Endothelial cell of umbilical vein (primary cell): Measurements from ENCODE around the gene XIAP. TPM values are rescaled to one million over a fixed set of nuclear protein-coding genes. Genes with fewer than 3 reads are reported as not detected.

Experiments
- BruUV-seq: library from RNA; stranded (reverse); fragments of 400-500 nt; replicated peaks from 2 replicates; lab custom pipeline; 2021; lab: Mats Ljungman, UMichigan
- CTCF ChIA-PET: fragments of 300-600, 350-600 bp; sonication (Branson Sonifier 250); formaldehyde crosslinking; loops from one replicate; lab custom pipeline; 2021; ENCODE audit warnings: antibody characterized with exemption, inconsistent platforms; lab: Charles Lee
- POLR2A ChIA-PET: fragments of 300-600, 350-600 bp; sonication (Branson Sonifier 250); formaldehyde crosslinking; loops from one replicate; lab custom pipeline; 2021; ENCODE audit warnings: antibody characterized with exemption, inconsistent platforms; lab: Charles Lee
- DNase-seq: peaks from one replicate; pipeline ENCODE4 v3.0.0-alpha.2; 2011; ENCODE audit warnings: low read depth, low spot score
- FAIRE-seq: peaks from 2 replicates; lab custom pipeline; 2011; peaks lifted over from hg19 to GRCh38; lab: Jason Lieb, UNC
- H2AFZ ChIP-seq: 2 replicates; pipeline ENCODE4 v1.6.0; 2012; ENCODE audit warnings: low read depth, low read length, control low read depth, inconsistent platforms
- H3K27ac ChIP-seq: 2 replicates; pipeline ENCODE4 v1.5.1; 2011; ENCODE audit warnings: low read depth, mild to moderate bottlenecking, control low read depth, low read length, moderate library complexity; ENCODE audit not compliant: insufficient read depth
- H3K27me3 ChIP-seq, 2 experiments: 2 replicates each; pipeline versions ENCODE4 v1.6.0 to v1.6.1; 2011; ENCODE audit warnings: low read length in 2 of 2, mixed read lengths in 1 of 2; ENCODE audit not compliant: control insufficient read depth in 2 of 2, insufficient read depth in 2 of 2
- H3K36me3 ChIP-seq, 2 experiments: 2 replicates in 1 of 2; 3 replicates in 1 of 2; pipeline ENCODE4 v1.5.1; 2011; ENCODE audit warnings: low read length in 2 of 2, mild to moderate bottlenecking in 1 of 2, moderate library complexity in 1 of 2; ENCODE audit not compliant: control insufficient read depth in 2 of 2, insufficient read depth in 2 of 2; ENCODE audit errors: extremely low read depth in 1 of 2
- H3K4me1 ChIP-seq: 3 replicates; pipeline ENCODE4 v1.5.1; 2011; ENCODE audit warnings: mild to moderate bottlenecking, low read length; ENCODE audit not compliant: control insufficient read depth, insufficient read depth; ENCODE audit errors: extremely low read depth
- H3K4me2 ChIP-seq: 2 replicates; pipeline ENCODE4 v1.6.1; 2011; ENCODE audit warnings: low read length, control low read depth, mixed read lengths; ENCODE audit not compliant: insufficient read depth
- H3K4me3 ChIP-seq, 3 experiments: fragments of 200-600 bp in 1 of 3; sonication (generic), shearing (Covaris generic) in 1 of 3; replicated peaks in 1 of 3; 2 replicates each; pipeline ENCODE4 v1.5.1; 2011 to 2016; ENCODE audit warnings: control low read depth in 3 of 3, low read length in 3 of 3, mild to moderate bottlenecking in 2 of 3, inconsistent platforms in 1 of 3, low read depth in 1 of 3, moderate library complexity in 1 of 3; ENCODE audit not compliant: insufficient read depth in 1 of 3
- H3K79me2 ChIP-seq: 2 replicates; pipeline ENCODE4 v1.6.0; 2012; ENCODE audit warnings: low read length, inconsistent platforms; ENCODE audit not compliant: control insufficient read depth, insufficient read depth
- H3K9ac ChIP-seq: replicated peaks from 2 replicates; pipeline ENCODE3; 2011; ENCODE audit warnings: low read length, control low read depth; ENCODE audit not compliant: insufficient read depth; ENCODE audit errors: extremely low read depth
- H3K9me1 ChIP-seq: replicated peaks from 3 replicates; pipeline ENCODE4 v1.6.0; 2011; ENCODE audit warnings: mild to moderate bottlenecking, low read length; ENCODE audit not compliant: control insufficient read depth, insufficient read depth; ENCODE audit errors: extremely low read depth
- H3K9me3 ChIP-seq: replicated peaks from 2 replicates; pipeline ENCODE4 v1.5.1; 2012; ENCODE audit warnings: low read length, inconsistent platforms; ENCODE audit not compliant: control insufficient read depth, insufficient read depth
- H4K20me1 ChIP-seq: replicated peaks from 2 replicates; pipeline ENCODE3; 2011; ENCODE audit warnings: mild to moderate bottlenecking, low read length; ENCODE audit not compliant: control insufficient read depth, insufficient read depth; ENCODE audit errors: extremely low read depth
- EZH2 ChIP-seq: IDR thresholded peaks from 2 replicates; pipeline ENCODE4 v1.6.1; 2012; ENCODE audit warnings: borderline replicate concordance, low read depth, mild to moderate bottlenecking, moderate library complexity, low read length, inconsistent platforms; ENCODE audit not compliant: severe bottlenecking
- FOS ChIP-seq: IDR thresholded peaks from 2 replicates; pipeline ENCODE4 v1.6.1; 2011; ENCODE audit warnings: mild to moderate bottlenecking, low read length, moderate library complexity, borderline replicate concordance; ENCODE audit not compliant: insufficient read depth
- GATA2 ChIP-seq: IDR thresholded peaks from 2 replicates; pipeline ENCODE4 v1.7.0; 2011; ENCODE audit warnings: low read depth, mild to moderate bottlenecking, moderate library complexity, mixed read lengths, low read length; ENCODE audit not compliant: insufficient read length, insufficient read depth
- JUN ChIP-seq: IDR thresholded peaks from 2 replicates; pipeline ENCODE4 v1.6.1; 2011; ENCODE audit warnings: borderline replicate concordance, low read depth; ENCODE audit not compliant: insufficient read length, insufficient read depth
- MYC ChIP-seq: IDR thresholded peaks from one replicate; pipeline ENCODE4 v1.6.1; 2011; ENCODE audit warnings: mild to moderate bottlenecking, low read depth, low read length
- POLR2A ChIP-seq: IDR thresholded peaks from 2 replicates; pipeline ENCODE4 v1.6.1; 2012; ENCODE audit warnings: low read depth, mild to moderate bottlenecking, control low read depth, low read length
- POLR2AphosphoS5 ChIP-seq: IDR thresholded peaks from 2 replicates; pipeline ENCODE4 v1.6.1; 2012; ENCODE audit warnings: low read depth, mild to moderate bottlenecking, control low read depth, low read length, moderate library complexity; ENCODE audit not compliant: insufficient read depth
- dilution Hi-C: fragments of 300-500 bp; cut with MboI; formaldehyde crosslinking; loops from one replicate; pipeline ENCODE4 v1.15.0; 2019; ENCODE audit warnings: low sequenced_read_pairs; ENCODE audit not compliant: extremely low pct_ligation_motif_present
- intact Hi-C: fragments of 100-400 bp; cut with micrococcal nuclease; formaldehyde crosslinking; loops from one replicate; pipeline ENCODE4 v1.10.0; 2022
- polyA plus RNA-seq, 4 experiments: library from polyadenylated mRNA; depleted of rRNA in 3 of 4; stranded (reverse) in 3 of 4; unstranded in 1 of 4; fragments of >200 nt; gene quantifications; 2 replicates each; pipeline versions ENCODE4 v1.2.1 to v1.2.3, GENCODE V29; 2011 to 2012; ENCODE audit warnings: missing spikeins in 1 of 4
- total RNA-seq: library from RNA; stranded (reverse); gene quantifications from 2 replicates; pipeline ENCODE4 v1.2.3, GENCODE V29; 2021
- TF ChIP-seq, protein P1 (sequence below): IDR thresholded peaks from 2 replicates; pipeline ENCODE4 v1.6.1; 2011; ENCODE audit not compliant: insufficient read depth, insufficient read length
- TF ChIP-seq, protein P2 (sequence below), 2 donors: IDR thresholded peaks; 1 replicate in 1 of 2; 2 replicates in 1 of 2; pipeline ENCODE4 v1.5.1; 2011; ENCODE audit warnings: low read length in 2 of 2, mild to moderate bottlenecking in 2 of 2, moderate library complexity in 2 of 2, control low read depth in 1 of 2, inconsistent platforms in 1 of 2, low read depth in 1 of 2; ENCODE audit not compliant: insufficient read depth in 1 of 2; ENCODE audit errors: extremely low read depth in 1 of 2

Gene XIAP
- total and polyA plus RNA-seq, 2 donors (not counting 3 experiments of a cell fraction or from before 2014, with no cell fraction given): 8.1 to 38.3 TPM

DNA sequence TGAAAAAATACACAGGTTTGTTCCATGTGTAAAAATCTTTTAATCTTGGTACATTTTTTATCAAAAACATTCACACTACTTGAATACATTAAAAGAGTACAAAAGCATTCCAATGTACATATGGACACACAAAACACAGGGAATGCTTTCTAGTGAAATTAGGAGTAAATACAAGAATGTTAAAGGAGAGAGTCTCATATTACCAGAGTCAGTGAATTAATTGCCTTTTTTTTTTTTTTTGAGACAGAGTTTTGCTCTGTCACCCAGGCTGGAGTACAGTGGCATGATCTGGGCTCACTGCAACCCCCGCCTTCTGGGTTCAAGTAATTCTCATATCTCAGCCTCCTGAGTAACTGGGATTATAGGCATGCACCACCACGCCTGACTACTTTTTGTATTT, 17.0 kb downstream of the XIAP start:
- no peak overlapping the region for H3K4me2 ChIP-seq

More for the DNA sequence above, 17.0 kb downstream of the XIAP start:
- no TSS peak for BruUV-seq
- H3K27me3 ChIP-seq: no peaks in the 10 kb centered on the region
- no peak for DNase-seq
- no peaks in the 10 kb centered on the region for H3K36me3 ChIP-seq
- intact Hi-C loops (no loop called here), dilution Hi-C loops (no loop called here)
- H3K9me1 ChIP-seq: no peaks in the 10 kb centered on the region
- no peak overlapping the region for H3K4me3 ChIP-seq
- H2AFZ ChIP-seq: no peak overlapping the region
- H3K79me2 ChIP-seq: peaks cover 36% of the 10 kb centered on the region
- ChIA-PET POLR2A (no interaction called here), CTCF (no interaction called here)
- no peak overlapping the region for H3K9ac ChIP-seq
- no peaks in the 10 kb centered on the region for H4K20me1 ChIP-seq
- no peak for FAIRE-seq
- no peak overlapping the region for H3K27ac ChIP-seq
- H3K4me1 ChIP-seq: peaks cover 15% of the 10 kb centered on the region
- no peaks in the 10 kb centered on the region for H3K9me3 ChIP-seq
- TF ChIP-seq JUN: no peak
- TF ChIP-seq GATA2: no peak
- TF ChIP-seq EZH2: no peak
- no peak for TF ChIP-seq POLR2AphosphoS5
- TF ChIP-seq, protein P1, sequence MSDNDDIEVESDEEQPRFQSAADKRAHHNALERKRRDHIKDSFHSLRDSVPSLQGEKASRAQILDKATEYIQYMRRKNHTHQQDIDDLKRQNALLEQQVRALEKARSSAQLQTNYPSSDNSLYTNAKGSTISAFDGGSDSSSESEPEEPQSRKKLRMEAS: no peak
- TF ChIP-seq POLR2A: no peak
- TF ChIP-seq, protein P2, sequence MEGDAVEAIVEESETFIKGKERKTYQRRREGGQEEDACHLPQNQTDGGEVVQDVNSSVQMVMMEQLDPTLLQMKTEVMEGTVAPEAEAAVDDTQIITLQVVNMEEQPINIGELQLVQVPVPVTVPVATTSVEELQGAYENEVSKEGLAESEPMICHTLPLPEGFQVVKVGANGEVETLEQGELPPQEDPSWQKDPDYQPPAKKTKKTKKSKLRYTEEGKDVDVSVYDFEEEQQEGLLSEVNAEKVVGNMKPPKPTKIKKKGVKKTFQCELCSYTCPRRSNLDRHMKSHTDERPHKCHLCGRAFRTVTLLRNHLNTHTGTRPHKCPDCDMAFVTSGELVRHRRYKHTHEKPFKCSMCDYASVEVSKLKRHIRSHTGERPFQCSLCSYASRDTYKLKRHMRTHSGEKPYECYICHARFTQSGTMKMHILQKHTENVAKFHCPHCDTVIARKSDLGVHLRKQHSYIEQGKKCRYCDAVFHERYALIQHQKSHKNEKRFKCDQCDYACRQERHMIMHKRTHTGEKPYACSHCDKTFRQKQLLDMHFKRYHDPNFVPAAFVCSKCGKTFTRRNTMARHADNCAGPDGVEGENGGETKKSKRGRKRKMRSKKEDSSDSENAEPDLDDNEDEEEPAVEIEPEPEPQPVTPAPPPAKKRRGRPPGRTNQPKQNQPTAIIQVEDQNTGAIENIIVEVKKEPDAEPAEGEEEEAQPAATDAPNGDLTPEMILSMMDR (IDR thresholded peaks at IDR 0.05; ENCODE audit: extremely low read depth in 1 of 2, insufficient read depth in 1 of 2, low read depth in 1 of 2, low read length in 2 of 2): no peak
- TF ChIP-seq MYC: no peak
- TF ChIP-seq FOS: no peak
